ENCODE data around the gene OR2C1.

OR2C1 gene

DNA sequence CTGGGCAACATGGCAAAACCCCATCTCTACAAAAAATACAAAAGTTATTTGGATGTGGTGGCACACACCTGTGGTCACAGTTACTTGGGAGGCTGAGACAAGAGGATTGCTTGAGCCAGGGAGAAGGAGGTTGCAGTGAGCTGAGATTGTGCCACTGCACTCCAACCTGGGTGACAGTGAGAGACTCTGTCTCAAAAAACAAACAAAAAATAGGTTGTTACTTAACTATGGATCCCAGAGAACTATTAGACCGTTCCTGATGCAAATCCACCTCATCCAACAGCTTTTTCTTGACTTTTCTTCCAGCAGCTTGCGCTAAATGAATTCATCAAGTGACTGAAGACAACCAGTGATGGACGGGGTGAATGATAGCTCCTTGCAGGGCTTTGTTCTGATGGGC is at the start of gene OR2C1:
TSS of gene OR2C1 (plus strand) at position 301 of the 400 bp plus-strand sequence. CDS start at position 353, 52 bp downstream.
- no peak for DNase-seq (ENCODE audit: low spot score)

DNA sequence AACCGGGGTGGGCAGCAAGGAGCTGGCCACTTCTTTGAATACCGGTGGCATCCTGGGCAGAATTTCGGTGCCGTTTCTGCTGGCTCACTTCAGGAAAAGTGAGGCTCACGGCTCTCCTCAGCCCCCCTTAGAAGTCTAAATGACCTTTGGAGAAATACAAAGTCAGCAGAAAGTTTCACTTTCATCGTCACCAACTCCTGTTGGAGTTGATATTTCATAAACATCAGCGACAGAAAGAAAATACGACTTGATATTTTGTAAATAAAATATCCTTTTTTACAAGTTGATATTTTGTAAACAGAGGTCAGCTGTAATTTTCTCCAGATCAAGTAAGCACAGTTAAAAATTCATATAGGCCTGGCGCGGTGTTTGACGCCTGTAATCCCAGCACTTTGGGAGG is 49.6 kb upstream of the OR2C1 start:
- DNase-seq (ENCODE audit: low spot score) = no peak

DNA sequence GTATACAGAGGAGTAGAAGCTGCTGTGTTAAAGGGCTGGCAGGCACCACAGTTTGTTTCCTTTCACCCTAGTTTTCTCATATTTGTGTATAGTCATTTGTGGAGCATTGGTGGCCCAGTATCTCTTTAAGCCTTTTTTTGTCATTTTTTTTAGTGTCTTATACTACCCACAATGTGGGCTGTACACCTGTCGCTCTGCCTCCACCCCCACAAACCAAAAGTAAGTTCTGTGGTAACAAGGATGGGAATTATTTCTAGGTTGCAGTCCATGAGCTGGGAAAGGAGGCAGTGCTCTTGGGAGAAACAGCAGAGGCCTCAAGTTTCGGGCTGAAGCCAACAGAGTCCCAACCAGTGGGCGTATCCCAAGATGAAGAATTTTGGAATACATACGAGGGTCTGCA is 44.2 kb upstream of the OR2C1 start:
- DNase-seq (ENCODE audit: low spot score) = no peak

DNA sequence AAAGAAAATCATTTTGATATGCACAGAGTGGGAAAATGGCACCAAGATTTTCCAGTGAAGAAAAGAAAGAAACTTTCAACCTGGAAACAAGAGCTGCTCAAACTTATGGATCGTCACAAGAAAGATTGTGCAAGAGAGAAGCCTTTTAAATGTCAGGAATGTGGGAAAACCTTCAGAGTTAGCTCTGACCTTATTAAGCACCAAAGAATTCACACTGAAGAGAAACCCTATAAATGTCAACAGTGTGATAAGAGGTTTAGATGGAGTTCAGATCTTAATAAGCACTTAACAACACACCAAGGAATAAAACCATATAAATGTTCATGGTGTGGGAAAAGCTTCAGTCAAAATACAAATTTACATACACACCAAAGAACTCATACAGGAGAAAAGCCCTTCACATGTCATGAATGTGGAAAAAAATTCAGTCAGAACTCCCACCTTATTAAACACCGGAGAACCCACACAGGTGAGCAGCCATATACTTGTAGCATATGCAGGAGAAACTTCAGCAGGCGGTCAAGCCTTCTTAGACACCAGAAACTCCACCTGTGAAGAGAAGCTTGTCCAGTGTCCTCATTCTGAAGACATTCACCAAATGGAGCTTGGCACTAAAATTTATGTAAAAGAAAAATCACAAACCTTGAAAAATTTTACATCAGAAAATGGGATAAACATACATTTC is 38.2 kb upstream of the OR2C1 start:
- no peak for DNase-seq (ENCODE audit: low spot score)

DNA sequence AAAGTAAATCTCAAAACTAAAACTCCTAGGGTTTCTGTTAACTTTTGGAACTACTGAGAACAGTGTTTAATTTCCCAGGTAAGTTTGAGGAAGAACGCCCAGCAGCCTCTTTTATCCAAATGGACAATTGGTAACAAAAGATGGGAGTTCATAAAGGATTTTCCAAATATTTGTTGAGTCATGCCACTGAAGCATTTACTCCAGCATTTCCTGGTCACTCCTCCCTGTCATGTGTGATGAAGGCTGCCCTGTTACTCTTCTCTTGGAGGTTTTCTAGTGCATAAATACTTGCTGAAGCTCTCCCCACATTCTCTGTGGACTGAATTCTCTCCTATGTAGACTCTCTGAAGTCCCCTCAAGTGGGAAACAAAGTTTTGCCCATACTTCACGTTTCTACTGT is 33.9 kb upstream of the OR2C1 start:
- no peak for DNase-seq (ENCODE audit: low spot score)

DNA sequence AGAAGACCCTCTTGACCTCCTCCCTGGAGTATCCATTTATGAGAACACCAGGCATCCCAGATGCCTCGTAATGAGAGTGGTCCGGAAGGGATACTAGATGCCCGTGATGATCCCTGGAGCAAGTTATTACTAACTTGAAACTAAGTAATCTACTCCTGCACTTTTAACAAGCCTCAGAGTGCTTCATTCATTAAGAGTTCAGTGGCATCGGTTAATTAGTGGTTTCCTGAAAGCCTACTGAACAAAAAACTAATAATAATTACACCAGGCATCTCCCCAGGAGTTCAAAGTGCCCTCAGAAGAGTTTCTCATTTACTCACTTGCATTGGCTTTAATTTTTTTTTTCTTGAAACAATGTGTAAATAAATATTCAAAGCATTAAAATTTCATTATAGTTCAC is 28.2 kb upstream of the OR2C1 start:
- DNase-seq (ENCODE audit: low spot score) = no peak

DNA sequence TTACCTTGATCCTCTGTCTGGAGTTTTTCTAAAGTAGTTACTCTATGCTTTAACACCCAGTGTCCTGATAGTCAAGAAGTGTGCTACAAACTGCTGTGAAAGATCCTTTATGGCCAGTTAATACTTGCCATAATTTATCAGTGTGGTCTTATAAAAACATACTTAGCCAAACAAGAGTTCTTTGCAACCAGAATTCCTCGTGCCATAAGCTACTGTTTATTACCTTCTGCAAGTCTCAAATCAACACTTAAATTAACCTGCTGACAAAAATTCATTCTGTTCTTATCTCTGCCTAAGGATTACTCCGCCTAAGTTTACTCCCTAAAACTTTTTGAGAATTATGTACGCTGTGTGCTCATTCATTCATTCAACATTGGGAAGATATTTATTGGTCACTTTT is 27.6 kb upstream of the OR2C1 start:
- DNase-seq (ENCODE audit: low spot score) = no peak

DNA sequence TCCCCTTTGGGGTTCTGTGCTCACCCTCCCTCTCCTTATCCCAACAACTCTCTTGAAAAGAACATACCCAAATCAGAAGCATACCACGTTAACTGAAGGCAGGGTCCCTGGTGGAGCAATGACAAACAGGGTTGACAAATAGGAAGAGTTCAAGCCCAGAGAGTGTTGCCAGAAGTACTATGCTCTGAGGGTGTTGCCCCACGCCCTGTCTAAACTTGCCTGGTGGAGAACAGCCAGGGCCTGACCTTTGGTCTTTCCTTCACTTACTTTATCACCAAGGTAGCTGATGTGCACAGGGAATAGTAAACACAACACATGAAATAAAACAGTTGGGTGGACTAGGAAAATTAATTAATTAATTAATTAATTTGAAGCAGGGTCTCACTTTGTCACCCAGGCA is 27.0 kb upstream of the OR2C1 start:
- no peak for DNase-seq (ENCODE audit: low spot score)

DNA sequence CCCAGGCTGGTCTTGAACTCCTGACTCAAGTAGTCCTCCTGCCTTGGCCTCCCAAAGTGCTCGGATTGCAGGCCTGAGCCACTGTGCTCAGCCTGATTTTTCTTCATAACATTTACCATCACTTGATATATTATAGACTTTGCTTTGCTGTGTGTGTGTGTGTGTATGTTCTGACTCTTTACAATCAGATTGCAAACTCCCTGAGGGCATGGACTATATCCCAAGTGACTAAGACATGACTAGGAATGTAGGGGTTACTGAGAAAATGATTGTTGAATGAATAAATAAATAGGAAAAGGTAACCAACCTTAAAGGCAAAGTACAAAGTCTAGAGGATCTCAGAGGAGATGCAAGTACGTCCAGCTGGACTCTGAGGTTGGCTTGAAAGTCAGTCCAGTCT is 9.6 kb upstream of the OR2C1 start:
- no peak for DNase-seq (ENCODE audit: low spot score)

DNA sequence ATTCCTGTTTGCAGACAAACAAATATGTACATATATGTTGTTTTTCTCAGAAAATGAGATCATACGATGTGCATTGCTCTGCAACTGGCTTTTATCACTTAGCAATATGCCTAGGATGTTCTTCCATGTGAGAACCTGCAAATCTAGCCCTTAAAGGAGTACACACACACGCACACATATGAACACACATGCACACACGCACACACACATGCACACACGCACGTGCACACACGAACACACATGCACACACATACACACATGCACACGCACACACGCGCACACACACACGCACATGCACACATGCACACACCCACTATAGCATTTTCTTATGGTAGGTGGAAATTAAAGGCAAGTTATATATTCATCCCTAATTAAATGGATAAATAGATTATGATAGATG is 8.1 kb upstream of the OR2C1 start:
- no peak for DNase-seq (ENCODE audit: low spot score)

DNA sequence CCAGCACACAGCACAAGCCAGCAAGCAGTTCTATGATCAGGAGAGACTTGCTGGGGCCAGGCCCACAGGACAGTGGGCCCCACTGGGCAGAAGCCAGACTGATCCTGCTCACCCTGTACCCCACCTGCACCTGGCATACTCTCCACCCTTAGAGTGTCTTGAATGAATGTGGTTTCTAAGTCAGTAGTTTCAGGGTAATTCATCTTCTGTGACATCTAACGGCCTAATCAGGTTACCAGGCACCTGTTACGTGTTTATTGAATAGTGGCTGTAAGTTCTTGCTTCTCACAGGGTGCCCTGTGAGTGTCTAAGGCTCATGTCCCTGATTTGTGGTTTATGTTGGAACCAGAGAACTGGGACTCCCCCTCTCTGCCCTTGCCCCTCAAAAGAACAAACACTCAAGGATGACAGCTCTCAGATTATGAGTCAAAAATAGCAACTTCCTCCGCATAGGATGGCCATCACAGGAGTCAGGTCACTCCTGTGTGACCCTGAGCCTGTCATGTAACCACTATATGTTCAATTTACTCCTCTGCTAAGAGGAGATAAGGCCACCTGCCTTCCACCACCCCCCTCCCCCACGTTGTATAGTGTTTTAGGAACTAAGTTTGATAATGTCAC is 7.0 kb upstream of the OR2C1 start:
- no peak for DNase-seq (ENCODE audit: low spot score)

DNA sequence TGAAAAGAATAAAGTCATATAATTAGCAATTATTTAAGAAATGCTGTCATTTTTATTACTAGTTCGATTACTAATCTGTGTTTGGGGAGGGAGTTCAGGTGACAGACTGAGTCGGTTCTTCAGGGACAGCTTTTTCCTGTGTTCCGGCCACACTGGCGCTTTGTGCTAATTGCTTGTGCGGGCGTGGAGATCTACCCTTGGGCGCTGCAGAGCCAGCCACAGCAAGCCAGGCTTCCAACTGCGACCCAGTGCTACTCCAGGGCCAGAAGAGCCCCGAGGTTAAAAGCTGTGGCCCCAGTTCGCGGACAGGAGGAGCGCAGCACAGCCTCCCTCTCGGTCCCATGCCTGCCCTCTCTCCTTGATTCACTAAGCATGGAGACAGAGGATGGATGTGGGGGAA is 6.5 kb upstream of the OR2C1 start:
- no peak for DNase-seq (ENCODE audit: low spot score)

DNA sequence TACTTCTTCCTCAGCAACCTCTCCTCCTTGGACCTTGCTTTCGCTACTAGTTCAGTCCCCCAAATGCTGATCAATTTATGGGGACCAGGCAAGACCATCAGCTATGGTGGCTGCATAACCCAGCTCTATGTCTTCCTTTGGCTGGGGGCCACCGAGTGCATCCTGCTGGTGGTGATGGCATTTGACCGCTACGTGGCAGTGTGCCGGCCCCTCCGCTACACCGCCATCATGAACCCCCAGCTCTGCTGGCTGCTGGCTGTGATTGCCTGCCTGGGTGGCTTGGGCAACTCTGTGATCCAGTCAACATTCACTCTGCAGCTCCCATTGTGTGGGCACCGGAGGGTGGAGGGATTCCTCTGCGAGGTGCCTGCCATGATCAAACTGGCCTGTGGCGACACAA is 429 bp downstream of the OR2C1 start:
- DNase-seq (ENCODE audit: low spot score) = no peak

DNA sequence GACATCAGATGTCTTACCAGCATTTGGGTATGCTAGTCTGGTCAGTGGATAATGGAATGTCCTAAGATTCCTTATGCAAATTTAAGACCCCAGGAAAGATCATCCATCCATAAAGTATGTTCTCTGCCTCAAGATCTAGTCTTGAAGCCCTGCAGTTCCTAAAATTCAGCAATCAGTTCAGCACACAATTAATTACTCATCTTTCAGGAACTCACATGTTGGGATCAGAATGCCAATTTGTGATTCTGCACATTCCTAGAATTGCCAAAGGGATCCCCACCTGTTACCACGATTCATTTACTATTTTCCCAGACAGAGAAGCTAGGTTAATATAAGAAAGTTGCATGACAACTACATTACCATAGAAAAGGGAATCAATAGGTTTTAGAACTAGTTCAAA is 3.2 kb downstream of the OR2C1 start:
- no peak for DNase-seq (ENCODE audit: low spot score)

DNA sequence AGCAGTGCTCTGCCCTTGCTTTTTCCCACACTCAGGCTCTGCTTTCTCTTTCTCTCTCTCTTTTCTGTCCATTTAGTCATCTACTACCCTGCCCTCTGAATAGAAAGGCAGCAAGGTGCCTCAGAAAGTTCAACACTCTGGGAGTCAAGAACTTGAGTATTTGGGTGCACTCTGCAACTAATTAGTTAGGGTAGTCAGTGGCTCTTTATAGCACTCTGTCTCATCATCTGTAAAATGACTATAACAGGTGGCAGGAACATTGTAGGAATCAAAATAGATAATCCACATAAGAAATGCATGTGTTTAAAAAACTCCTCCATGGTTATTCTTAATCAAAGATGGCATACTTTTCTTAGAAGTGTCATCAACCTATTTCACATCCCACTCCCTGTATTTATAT is 7.2 kb downstream of the OR2C1 start:
- no peak for DNase-seq (ENCODE audit: low spot score)

DNA sequence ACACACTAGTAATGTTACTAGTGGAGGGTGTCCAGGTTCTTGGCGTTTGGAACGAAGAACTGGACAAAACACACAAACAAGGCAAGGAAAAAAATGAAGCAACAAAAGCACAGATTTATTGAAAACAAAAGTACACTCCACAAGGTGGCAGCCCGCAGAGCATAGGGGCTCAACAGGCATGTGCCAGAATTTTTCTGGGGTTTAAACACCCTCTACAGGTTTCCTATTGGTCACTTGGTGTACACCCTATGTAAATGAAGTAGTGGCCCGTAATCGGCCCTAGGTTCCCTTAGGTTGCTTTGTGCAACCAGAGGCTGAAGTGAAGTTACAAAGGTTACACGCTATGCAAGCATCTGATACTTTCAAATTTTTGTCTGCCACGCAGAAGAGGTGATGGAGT is 8.1 kb downstream of the OR2C1 start:
- no peak for DNase-seq (ENCODE audit: low spot score)

DNA sequence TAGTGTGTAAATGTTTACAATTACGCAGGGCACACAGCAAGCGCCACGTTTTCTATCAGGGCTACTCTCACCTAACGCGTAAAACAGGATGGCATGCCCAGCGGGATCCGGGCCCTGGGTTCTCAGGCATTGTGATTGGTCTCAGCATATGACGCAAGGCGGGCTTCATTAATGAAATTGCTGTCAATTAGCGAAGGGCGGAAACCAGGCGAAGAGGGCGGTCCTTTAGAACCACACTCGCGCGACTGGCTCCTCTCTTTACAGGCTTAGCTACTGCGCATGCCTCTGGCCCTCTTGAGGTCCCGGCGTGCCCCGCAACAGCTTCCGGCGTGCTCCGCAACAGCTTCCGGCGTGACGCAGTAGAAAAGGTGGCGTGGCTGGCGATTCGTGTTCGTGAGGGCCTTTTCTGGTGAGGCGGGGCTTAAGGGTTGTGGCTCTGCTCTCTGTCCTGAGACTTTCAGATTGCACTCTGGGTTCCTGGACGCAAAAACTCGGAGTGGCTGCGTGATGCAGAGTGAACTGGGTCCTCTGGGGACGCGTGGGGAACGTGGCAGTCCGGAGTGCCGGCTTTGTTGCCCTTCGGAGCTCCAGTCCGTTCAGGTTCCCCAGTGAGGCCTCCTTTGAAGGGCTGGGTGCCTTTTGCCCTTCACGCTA is 9.2 kb downstream of the OR2C1 start:
- peak; percentile 67 for DNase-seq (ENCODE audit: low spot score)

DNA sequence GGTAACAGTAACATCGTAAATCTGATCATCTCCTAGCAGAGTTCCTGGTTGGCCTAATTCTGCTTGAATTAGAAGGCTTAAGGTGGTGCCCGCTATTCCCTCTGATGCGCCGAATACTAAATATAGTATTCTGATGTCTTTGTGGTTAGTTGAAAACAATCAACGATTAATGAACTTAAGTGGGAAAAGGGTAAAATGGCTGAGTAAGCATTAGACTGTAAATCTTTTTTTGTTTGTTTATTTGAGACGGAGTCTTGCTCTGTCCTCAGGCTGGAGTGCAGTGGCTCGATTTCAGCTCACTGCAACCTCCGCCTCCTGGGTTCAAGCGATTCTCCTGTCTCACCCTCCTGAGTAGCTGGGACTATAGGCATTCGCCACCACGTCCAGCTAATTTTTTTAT is 13.4 kb downstream of the OR2C1 start:
- DNase-seq (ENCODE audit: low spot score) = no peak

DNA sequence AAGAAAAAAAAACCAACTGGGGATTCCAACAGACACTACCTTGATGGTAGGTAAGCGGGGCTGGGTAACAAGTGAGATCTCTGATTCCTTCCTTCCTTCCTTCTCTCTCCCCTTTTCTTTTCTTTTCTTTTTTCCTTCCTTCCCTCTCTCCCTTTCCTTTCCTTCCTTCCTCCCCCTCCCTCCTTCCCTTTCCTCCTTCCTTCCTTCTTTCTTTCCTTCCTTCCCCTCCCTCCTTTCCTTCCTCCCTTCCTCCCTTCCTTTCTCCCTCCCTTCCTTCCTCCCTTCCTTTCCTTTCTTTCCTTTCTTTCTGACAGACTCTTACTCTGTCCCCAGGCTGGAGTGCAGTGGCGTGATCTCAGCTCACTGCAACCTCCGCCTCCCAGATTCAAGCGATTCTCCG is 20.0 kb downstream of the OR2C1 start:
- no peak for DNase-seq (ENCODE audit: low spot score)

DNA sequence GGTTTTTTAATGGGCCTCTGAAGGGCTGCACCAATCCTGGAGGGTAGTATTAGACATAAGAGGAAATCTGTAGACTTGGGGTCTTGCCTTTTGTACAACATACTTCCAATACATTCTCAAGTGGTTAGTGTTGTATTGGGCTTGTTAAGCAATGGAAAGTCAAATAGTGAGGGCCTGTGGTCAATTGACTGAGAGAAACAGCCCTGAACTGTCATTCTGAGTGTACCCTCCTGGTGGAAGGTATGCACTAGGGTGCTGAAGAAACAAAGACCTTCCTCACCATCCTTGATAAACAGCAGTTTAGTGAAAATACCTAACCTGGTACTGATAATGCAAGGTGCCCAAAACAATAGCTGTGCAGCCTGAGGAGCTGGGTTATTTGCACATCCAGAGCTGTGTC is 22.2 kb downstream of the OR2C1 start:
- DNase-seq (ENCODE audit: low spot score) = no peak

DNA sequence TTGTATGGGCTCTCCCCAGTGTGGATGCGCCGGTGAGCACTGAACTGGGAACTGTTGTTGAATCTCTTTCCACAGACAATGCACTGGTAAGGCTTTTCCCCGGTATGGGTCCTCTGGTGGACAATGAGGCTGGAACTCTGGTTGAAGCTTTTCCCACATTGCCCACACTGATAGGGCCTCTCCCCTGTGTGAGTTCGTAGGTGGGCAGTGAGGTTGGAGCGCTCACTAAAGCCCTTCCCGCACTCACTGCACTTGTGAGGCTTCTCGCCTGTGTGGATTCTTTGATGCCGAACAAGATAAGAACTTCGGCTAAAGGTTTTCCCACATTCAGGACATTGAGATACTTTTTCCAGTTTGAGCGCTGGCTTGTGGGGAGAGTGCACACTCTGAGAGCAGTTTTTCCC is 27.4 kb downstream of the OR2C1 start:
- no peak for DNase-seq (ENCODE audit: low spot score)

DNA sequence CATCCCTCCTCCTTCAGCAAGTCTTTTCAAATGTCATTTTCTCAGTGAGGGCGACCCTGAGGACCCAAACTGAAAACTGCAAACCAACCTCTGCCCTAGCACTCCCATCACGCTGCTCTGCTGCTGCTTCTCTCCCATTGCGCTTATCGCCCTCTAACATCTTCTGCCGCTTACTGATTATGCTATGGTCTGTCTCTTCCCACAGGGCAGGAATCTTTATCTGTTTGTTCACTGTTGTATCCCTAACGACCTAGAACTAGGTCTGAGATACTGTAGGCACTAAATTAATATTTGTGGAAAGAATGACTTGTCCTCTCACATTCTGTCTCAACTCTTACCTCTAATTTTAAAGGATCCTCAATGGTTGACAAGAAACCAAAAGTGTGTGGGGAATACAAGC is 32.6 kb downstream of the OR2C1 start:
- no peak for DNase-seq (ENCODE audit: low spot score)

DNA sequence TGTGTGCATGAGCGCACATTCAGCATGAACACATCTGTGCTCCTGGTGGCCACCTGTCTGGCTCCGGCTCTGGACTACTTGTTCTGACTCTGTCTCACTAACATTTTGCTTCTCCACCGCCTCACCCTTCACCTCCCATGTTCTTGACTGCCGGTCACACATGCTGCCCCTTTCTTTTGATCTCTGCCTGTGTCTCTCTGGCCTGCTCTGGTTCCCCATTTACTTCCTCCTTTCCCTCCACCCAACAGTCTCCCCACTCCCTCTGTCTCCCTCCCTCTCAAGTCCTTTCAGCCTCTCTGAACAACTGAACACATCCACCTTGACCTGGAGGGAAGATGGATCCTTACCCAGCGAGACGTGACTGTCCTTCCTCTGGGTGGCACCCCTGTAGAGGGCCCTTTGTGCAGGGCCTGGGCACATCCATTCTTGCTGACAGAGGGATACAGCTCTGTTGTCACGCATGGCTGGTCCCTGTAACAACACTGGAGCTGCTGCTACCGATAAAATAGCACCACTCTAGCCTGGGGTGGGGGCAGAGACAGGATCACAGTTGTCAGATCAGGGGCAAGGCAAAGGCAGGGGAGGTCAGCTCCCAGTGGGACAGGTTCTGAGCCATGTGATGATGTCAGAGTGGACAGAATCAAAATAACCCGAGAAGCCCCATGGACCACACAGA is 34.1 kb downstream of the OR2C1 start:
- no peak for DNase-seq (ENCODE audit: low spot score)

Data from HuH-7.5 (cell line).